Body of pancreas (tissue), 4 donors: Measurements from ENCODE around the gene LAPTM5.

Experiments
- POLR2A ChIP-seq, 3 donors: fragments of 450-650 bp; IDR thresholded peaks; one replicate each; pipeline ENCODE4 v1.6.1; 2016; ENCODE audit warnings: antibody characterized with exemption in 3 of 3, mild to moderate bottlenecking in 2 of 3
- TF ChIP-seq, protein P1 (sequence below), 7 experiments: fragments of 450-650 bp in 4 of 7; fragments of 200-600 bp in 3 of 7; sonication (generic) in 3 of 7; IDR thresholded peaks; one replicate each; pipeline ENCODE4 v1.5.1; 2016 to 2019; ENCODE audit warnings: antibody characterized with exemption in 7 of 7

- no peak for TF ChIP-seq POLR2A (IDR thresholded peaks at IDR 0.05)
- TF ChIP-seq, protein P1, sequence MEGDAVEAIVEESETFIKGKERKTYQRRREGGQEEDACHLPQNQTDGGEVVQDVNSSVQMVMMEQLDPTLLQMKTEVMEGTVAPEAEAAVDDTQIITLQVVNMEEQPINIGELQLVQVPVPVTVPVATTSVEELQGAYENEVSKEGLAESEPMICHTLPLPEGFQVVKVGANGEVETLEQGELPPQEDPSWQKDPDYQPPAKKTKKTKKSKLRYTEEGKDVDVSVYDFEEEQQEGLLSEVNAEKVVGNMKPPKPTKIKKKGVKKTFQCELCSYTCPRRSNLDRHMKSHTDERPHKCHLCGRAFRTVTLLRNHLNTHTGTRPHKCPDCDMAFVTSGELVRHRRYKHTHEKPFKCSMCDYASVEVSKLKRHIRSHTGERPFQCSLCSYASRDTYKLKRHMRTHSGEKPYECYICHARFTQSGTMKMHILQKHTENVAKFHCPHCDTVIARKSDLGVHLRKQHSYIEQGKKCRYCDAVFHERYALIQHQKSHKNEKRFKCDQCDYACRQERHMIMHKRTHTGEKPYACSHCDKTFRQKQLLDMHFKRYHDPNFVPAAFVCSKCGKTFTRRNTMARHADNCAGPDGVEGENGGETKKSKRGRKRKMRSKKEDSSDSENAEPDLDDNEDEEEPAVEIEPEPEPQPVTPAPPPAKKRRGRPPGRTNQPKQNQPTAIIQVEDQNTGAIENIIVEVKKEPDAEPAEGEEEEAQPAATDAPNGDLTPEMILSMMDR (IDR thresholded peaks at IDR 0.05), result no peak
Measured at GRCh38 chr1:30771005-30771404, 13.4 kb upstream of the LAPTM5 start.
